Measurements from ENCODE around the gene FAM135A.

DNA sequence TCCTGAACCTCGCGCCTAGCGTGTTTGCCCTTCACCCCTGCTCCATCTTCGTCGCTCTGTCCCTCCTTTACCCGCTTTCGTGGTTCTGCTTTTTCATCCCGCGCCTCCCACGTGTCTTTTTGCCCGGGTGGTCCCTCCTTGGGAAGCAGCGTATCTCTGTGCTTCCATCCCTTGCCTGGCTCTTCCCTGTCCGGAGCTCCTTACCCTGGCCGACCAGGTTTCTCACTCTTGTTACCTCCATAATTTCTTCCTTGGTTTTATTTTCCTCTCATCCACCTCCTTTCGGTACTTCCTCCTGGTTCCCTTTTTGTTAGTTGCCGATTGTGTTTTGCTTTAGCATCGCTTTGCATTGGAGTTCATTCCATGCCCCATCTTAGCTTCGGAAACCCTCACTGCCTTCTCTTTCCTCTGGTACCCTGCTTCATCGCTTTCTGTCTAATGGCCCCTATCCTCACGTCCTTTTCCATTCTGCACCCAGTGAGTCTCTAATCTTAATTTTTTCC, 735 bp downstream of the FAM135A start:
- TF ChIP-seq, protein P1, sequence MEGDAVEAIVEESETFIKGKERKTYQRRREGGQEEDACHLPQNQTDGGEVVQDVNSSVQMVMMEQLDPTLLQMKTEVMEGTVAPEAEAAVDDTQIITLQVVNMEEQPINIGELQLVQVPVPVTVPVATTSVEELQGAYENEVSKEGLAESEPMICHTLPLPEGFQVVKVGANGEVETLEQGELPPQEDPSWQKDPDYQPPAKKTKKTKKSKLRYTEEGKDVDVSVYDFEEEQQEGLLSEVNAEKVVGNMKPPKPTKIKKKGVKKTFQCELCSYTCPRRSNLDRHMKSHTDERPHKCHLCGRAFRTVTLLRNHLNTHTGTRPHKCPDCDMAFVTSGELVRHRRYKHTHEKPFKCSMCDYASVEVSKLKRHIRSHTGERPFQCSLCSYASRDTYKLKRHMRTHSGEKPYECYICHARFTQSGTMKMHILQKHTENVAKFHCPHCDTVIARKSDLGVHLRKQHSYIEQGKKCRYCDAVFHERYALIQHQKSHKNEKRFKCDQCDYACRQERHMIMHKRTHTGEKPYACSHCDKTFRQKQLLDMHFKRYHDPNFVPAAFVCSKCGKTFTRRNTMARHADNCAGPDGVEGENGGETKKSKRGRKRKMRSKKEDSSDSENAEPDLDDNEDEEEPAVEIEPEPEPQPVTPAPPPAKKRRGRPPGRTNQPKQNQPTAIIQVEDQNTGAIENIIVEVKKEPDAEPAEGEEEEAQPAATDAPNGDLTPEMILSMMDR (conservative IDR thresholded peaks at IDR 0.05; ENCODE audit: low read depth, low read length) = no peak
- no peak for TF ChIP-seq EZH2 (IDR thresholded peaks at IDR 0.05; ENCODE audit: borderline replicate concordance, low read depth, low read length, poor library complexity, severe bottlenecking)
